Keratinocyte (primary cell): ENCODE data around the gene SYMPK. TPM values are rescaled to one million over a fixed set of nuclear protein-coding genes. Genes with fewer than 3 reads are reported as not detected.

ENCODE experiments used
- DNase-seq: peaks from one replicate; pipeline ENCODE4 v3.0.0-alpha.2; 2011; ENCODE audit warnings: low read depth, missing footprints, low spot score
- FAIRE-seq: peaks from 2 replicates; lab custom pipeline; 2011; peaks lifted over from hg19 to GRCh38; lab: Jason Lieb, UNC
- H2AFZ ChIP-seq: 2 replicates; pipeline ENCODE4 v1.6.0; 2012; ENCODE audit warnings: low read length, control low read depth, inconsistent platforms; ENCODE audit not compliant: control insufficient read depth
- H3K27ac ChIP-seq: 2 replicates; pipeline ENCODE4 v1.5.1; 2011; ENCODE audit warnings: low read length; ENCODE audit not compliant: control insufficient read depth, insufficient read depth
- H3K27me3 ChIP-seq: 3 replicates; pipeline ENCODE4 v1.6.0; 2011; ENCODE audit warnings: low read length; ENCODE audit not compliant: control insufficient read depth, insufficient read depth; ENCODE audit errors: extremely low read depth
- H3K36me3 ChIP-seq, 2 experiments: 2 replicates in 1 of 2; 3 replicates in 1 of 2; pipeline ENCODE4 v1.5.1; 2011; ENCODE audit warnings: low read length in 2 of 2, mild to moderate bottlenecking in 1 of 2; ENCODE audit not compliant: control insufficient read depth in 2 of 2, insufficient read depth in 2 of 2; ENCODE audit errors: extremely low read depth in 1 of 2
- H3K4me1 ChIP-seq: 3 replicates; pipeline ENCODE4 v1.5.1; 2011; ENCODE audit warnings: low read length; ENCODE audit not compliant: control insufficient read depth, insufficient read depth; ENCODE audit errors: extremely low read depth
- H3K4me2 ChIP-seq: 3 replicates; pipeline ENCODE4 v1.6.0; 2011; ENCODE audit warnings: low read depth, low read length; ENCODE audit not compliant: control insufficient read depth, insufficient read depth; ENCODE audit errors: extremely low read depth
- H3K4me3 ChIP-seq, 3 experiments: fragments of 200-600 bp in 1 of 3; sonication (generic) in 1 of 3; 2 replicates in 2 of 3; 3 replicates in 1 of 3; pipeline ENCODE4 v1.5.1; 2011 to 2016; ENCODE audit warnings: low read length in 3 of 3, mild to moderate bottlenecking in 3 of 3, control low read depth in 2 of 3, inconsistent platforms in 1 of 3, low read depth in 1 of 3, mixed read lengths in 1 of 3, mixed run types in 1 of 3, moderate library complexity in 1 of 3; ENCODE audit not compliant: control insufficient read depth in 2 of 3, insufficient read depth in 2 of 3; ENCODE audit errors: extremely low read depth in 1 of 3
- H3K79me2 ChIP-seq: 2 replicates; pipeline ENCODE4 v1.6.0; 2012; ENCODE audit warnings: low read length; ENCODE audit not compliant: control insufficient read depth, insufficient read depth
- H3K9ac ChIP-seq: 3 replicates; pipeline ENCODE4 v1.6.0; 2011; ENCODE audit warnings: low read length; ENCODE audit not compliant: control insufficient read depth, insufficient read depth; ENCODE audit errors: extremely low read depth
- H3K9me1 ChIP-seq: 3 replicates; pipeline ENCODE4 v1.6.0; 2011; ENCODE audit warnings: low read length; ENCODE audit not compliant: control insufficient read depth, insufficient read depth; ENCODE audit errors: extremely low read depth
- H3K9me3 ChIP-seq: 2 replicates; pipeline ENCODE4 v1.5.1; 2012; ENCODE audit warnings: low read depth, low read length; ENCODE audit not compliant: control insufficient read depth
- H4K20me1 ChIP-seq: 3 replicates; pipeline ENCODE4 v1.6.0; 2011; ENCODE audit warnings: low read length; ENCODE audit not compliant: control insufficient read depth, insufficient read depth; ENCODE audit errors: extremely low read depth
- CTCF ChIP-seq, 3 experiments: IDR thresholded peaks in 1 of 3; conservative IDR thresholded peaks in 1 of 3; optimal IDR thresholded peaks in 1 of 3; 2 replicates in 2 of 3; 3 replicates in 1 of 3; pipeline versions ENCODE3 to v1.5.1; 2011; ENCODE audit warnings: low read length in 3 of 3, mild to moderate bottlenecking in 3 of 3, moderate library complexity in 2 of 3, control low read depth in 1 of 3, inconsistent platforms in 1 of 3; ENCODE audit not compliant: insufficient read depth in 2 of 3; ENCODE audit errors: extremely low read depth in 1 of 3
- EZH2 ChIP-seq: IDR thresholded peaks from one replicate; pipeline ENCODE4 v1.6.1; 2012; ENCODE audit warnings: inconsistent platforms, mild to moderate bottlenecking, low read length, moderate library complexity
- dilution Hi-C: fragments of 300-500 bp; cut with MboI; formaldehyde crosslinking; loops from one replicate; pipeline ENCODE4 v1.7.0; 2020; ENCODE audit warnings: low sequenced_read_pairs; ENCODE audit not compliant: extremely low pct_ligation_motif_present
- polyA plus RNA-seq, 5 experiments: library from polyadenylated mRNA; depleted of rRNA in 3 of 5; stranded (reverse) in 3 of 5; stranded (forward) in 1 of 5; unstranded in 1 of 5; fragments of >200 nt; gene quantifications; 1 replicate in 1 of 5; 2 replicates in 3 of 5; 3 replicates in 1 of 5; pipeline versions ENCODE4 v1.2.1 to v1.2.3, GENCODE V29; 2011 to 2012; ENCODE audit warnings: missing spikeins in 2 of 5, low read depth in 1 of 5, low replicate concordance in 1 of 5

The SYMPK gene
- polyA plus RNA-seq, 1 donor (not counting 4 experiments of a cell fraction or from before 2014, with no cell fraction given): 56.0 TPM

- dilution Hi-C loops: no loop called here
- DNase-seq (no peak), FAIRE-seq (no peak)
- no peak overlapping the region for H2AFZ ChIP-seq
- peaks cover 5% of the 10 kb centered on the region for H3K4me1 ChIP-seq
- no peaks in the 10 kb centered on the region for H3K27me3 ChIP-seq
- H3K79me2 ChIP-seq: no peaks in the 10 kb centered on the region
- no peak overlapping the region for H3K9ac ChIP-seq
- H3K9me1 ChIP-seq: no peaks in the 10 kb centered on the region
- peaks cover 6% of the 10 kb centered on the region for H4K20me1 ChIP-seq
- H3K36me3 ChIP-seq: peaks cover 2 to 14% of the 10 kb centered on the region in 2 experiments
- H3K27ac ChIP-seq: no peak overlapping the region
- no peaks in the 10 kb centered on the region for H3K9me3 ChIP-seq
- no peak overlapping the region for H3K4me3 ChIP-seq
- H3K4me2 ChIP-seq: no peak overlapping the region
- TF ChIP-seq CTCF (optimal IDR thresholded peaks at IDR 0.05 in 1 of 3, IDR thresholded peaks at IDR 0.05 in 1 of 3, conservative IDR thresholded peaks at IDR 0.05 in 1 of 3; ENCODE audit: extremely low read depth in 1 of 3, insufficient read depth in 2 of 3, low read length in 3 of 3) (no peak), EZH2 (no peak)
Observed at GRCh38 chr19:45772912-45773311, 90.0 kb downstream of the SYMPK start.

- Histone ChIP-seq H3K9me1 (no peaks in the 10 kb centered on the region), H3K27ac (no peak overlapping the region), H3K4me1 (peaks cover 9% of the 10 kb centered on the region), H3K36me3 (peaks cover 0 to 11% of the 10 kb centered on the region in 2 experiments), H3K79me2 (no peaks in the 10 kb centered on the region), H2AFZ (no peak overlapping the region), H3K4me2 (no peak overlapping the region), H3K27me3 (no peaks in the 10 kb centered on the region), H4K20me1 (peaks cover 6% of the 10 kb centered on the region), H3K9me3 (no peaks in the 10 kb centered on the region), H3K4me3 (no peak overlapping the region), H3K9ac (no peak overlapping the region)
- dilution Hi-C loops: no loop called here
- FAIRE-seq: no peak
- TF ChIP-seq CTCF (optimal IDR thresholded peaks at IDR 0.05 in 1 of 3, IDR thresholded peaks at IDR 0.05 in 1 of 3, conservative IDR thresholded peaks at IDR 0.05 in 1 of 3; ENCODE audit: extremely low read depth in 1 of 3, insufficient read depth in 2 of 3, low read length in 3 of 3) (no peak), EZH2 (no peak)
- no peak for DNase-seq
Observed at GRCh38 chr19:45772130-45772840, 90.7 kb downstream of the SYMPK start.
